Mucosa of descending colon (tissue), 3 donors: ENCODE measurements around the gene RAP1GAP. TPM values are rescaled to one million over a fixed set of nuclear protein-coding genes. Genes with fewer than 3 reads are reported as not detected.
"Not testable (repeated sequence)": the region's sequence is repeated elsewhere in the genome, so short reads cannot be mapped to it uniquely, and the experiment has no call there.

ENCODE experiments used
- ATAC-seq: fragments of 200-7000 bp; cut with Tn5 transposase; one replicate; pipeline ENCODE4 v1.9.1; 2020; ENCODE audit warnings: mild to moderate bottlenecking, moderate library complexity
- DNase-seq, 3 donors: peaks; one replicate each; pipeline ENCODE4 v3.0.0-alpha.2; 2020
- H3K36me3 ChIP-seq: fragments of 200-600 bp; one replicate; pipeline ENCODE4 v1.8.0; 2021; ENCODE audit warnings: low read depth, mild to moderate bottlenecking
- H3K4me1 ChIP-seq: fragments of 200-600 bp; one replicate; pipeline ENCODE4 v1.8.0; 2021; ENCODE audit warnings: low read depth, mild to moderate bottlenecking
- H3K4me3 ChIP-seq: fragments of 200-600 bp; one replicate; pipeline ENCODE4 v1.8.0; 2021; ENCODE audit warnings: mild to moderate bottlenecking
- H3K9me3 ChIP-seq: fragments of 200-600 bp; one replicate; pipeline ENCODE4 v1.8.0; 2021; ENCODE audit warnings: mild to moderate bottlenecking
- intact Hi-C, 2 donors: fragments of 100-400 bp; cut with DNase I in 1 of 2; cut with micrococcal nuclease in 1 of 2; formaldehyde crosslinking; loops; one replicate each; pipeline versions ENCODE4 v1.11.0 to v1.11.1; 2022; cut with DNase I, micrococcal nuclease
- total RNA-seq, 3 donors: library from RNA; stranded (reverse); fragmentation: NEBNext Ultra II Directional in 2 of 3; extraction: Animal tissue kit (Norgen Biotek cat#: 25700) in 2 of 3; gene quantifications; one replicate each; pipeline versions ENCODE4 v1.2.1 to v1.2.4, GENCODE V29; 2021 to 2023
- TF ChIP-seq, protein P1 (sequence below): fragments of 200-600 bp; IDR thresholded peaks from one replicate; pipeline ENCODE4 v1.8.0; 2022; ENCODE audit warnings: antibody characterized with exemption, mild to moderate bottlenecking
- donor health status: DM: no; HTN: no; CAD: no; lungs with moderate emphysema.
- donor health status: DM: no; HTN: no; CAD: no.
- donor health status: DM: no; HTN: yes; CAD: no.

RAP1GAP gene
- total RNA-seq, 3 donors from 2014 or later, result 15.7 to 59.6 (median 43.0) TPM

DNA sequence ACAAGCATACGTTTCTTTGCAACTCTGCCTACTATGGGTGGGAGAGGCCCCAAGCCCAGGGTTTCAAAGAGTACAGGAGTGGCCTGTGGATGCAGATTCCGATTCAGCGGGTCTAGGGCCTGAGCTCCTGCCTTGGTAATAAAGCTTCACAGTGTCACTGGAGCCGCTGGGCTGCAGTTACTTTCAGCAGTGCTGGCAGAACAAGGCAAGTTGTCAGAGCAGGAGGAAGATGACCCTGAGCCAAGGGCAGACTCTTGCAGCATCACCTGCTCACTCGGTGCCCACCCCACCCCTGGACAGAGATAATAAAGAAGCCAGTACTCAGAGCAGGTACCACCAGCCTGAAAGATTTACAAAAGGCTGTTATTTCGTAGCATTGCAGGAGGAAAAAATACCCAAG, 8.0 kb upstream of the RAP1GAP start:
- no peak for ATAC-seq

DNA sequence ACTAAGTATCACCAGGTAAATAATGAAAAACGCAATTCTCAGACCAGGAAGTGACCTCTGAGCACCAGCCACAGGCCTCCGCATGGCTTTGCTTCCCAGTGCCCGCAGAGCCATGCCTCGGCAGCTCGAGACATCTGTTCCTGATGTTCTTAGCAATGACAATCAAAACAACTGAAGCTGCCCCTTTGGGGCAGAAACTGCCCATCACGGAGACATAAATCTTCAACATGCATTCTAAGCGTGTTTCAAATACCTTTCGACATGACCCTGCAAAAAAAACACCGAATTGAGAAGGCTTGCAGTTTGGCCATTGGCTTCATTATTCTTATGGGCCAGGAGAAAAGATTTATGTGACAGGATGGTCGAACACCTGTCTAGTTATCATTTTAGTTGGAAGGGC, 5.8 kb upstream of the RAP1GAP start:
- Histone ChIP-seq H3K36me3 (no peaks in the 10 kb centered on the region), H3K4me1 (no peaks in the 10 kb centered on the region), H3K4me3 (no peak overlapping the region), H3K9me3 (no peaks in the 10 kb centered on the region)
- DNase-seq (no peak), ATAC-seq (no peak)
- TF ChIP-seq, protein P1, sequence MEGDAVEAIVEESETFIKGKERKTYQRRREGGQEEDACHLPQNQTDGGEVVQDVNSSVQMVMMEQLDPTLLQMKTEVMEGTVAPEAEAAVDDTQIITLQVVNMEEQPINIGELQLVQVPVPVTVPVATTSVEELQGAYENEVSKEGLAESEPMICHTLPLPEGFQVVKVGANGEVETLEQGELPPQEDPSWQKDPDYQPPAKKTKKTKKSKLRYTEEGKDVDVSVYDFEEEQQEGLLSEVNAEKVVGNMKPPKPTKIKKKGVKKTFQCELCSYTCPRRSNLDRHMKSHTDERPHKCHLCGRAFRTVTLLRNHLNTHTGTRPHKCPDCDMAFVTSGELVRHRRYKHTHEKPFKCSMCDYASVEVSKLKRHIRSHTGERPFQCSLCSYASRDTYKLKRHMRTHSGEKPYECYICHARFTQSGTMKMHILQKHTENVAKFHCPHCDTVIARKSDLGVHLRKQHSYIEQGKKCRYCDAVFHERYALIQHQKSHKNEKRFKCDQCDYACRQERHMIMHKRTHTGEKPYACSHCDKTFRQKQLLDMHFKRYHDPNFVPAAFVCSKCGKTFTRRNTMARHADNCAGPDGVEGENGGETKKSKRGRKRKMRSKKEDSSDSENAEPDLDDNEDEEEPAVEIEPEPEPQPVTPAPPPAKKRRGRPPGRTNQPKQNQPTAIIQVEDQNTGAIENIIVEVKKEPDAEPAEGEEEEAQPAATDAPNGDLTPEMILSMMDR, result no peak
- intact Hi-C loops, result no loop called here

More for the DNA sequence above, 8.0 kb upstream of the RAP1GAP start:
- peak in 1 of 3 donors; percentile 27 for DNase-seq
- Histone ChIP-seq H3K36me3 (no peaks in the 10 kb centered on the region), H3K4me1 (no peaks in the 10 kb centered on the region), H3K4me3 (no peak overlapping the region), H3K9me3 (no peaks in the 10 kb centered on the region)
- intact Hi-C loops, result no loop called here
- TF ChIP-seq, protein P1, result no peak

DNA sequence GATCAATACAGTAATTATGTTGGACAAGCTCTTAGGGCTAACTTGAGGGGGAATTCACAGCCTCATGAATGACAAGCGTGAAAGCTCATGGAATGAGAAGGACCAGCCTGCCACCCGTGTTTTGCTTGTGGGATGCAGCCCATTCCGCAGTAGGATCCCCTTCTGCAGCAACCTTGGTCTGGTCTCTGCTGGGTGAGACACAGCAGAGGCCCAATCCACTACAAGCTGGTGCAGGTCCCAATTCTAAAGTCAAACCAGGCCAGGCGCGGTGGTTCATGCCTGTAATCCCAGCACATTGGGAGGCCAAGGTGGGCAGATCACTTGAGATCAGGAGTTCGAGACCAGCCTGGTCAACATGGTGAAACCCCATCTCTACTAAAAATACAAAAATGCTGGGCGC, 4.7 kb upstream of the RAP1GAP start:
- intact Hi-C loops, ATAC-seq, H3K9me3 ChIP-seq, H3K4me1 ChIP-seq, H3K36me3 ChIP-seq, DNase-seq, H3K4me3 ChIP-seq: not testable (repeated sequence)

DNA sequence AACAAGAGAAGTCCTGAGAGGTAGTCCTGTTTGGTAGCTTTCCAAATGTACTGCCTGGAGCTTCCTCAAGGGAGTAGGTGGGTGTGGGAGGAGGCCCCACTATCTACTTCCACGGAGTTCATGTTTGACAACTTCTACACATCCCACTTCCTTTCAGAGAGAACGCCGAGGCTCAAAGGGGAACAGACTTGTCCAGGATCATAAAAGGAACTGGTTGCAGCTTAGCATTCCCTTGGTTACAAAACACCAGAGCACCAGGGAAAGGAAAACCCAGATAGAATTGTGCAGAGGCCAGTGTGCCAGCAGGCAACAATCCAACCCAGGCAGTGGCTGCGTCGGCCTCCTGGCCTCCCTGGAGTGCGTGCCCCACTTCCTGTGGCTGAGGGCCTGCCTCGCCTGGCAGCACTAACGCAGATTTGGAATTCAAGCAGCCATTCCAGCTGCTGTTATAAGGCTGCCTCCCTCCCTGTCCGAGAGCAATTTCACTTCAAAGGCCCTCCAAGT, 4.2 kb upstream of the RAP1GAP start:
- no peaks in the 10 kb centered on the region for H3K9me3 ChIP-seq
- peaks cover 12% of the 10 kb centered on the region for H3K4me1 ChIP-seq
- no peaks in the 10 kb centered on the region for H3K36me3 ChIP-seq
- no peak overlapping the region for H3K4me3 ChIP-seq
- ATAC-seq, result peak; percentile 42
- intact Hi-C loops, result no loop called here
- peak in 2 of 3 donors; percentile 46 to 50 for DNase-seq
- TF ChIP-seq, protein P1, result no peak

DNA sequence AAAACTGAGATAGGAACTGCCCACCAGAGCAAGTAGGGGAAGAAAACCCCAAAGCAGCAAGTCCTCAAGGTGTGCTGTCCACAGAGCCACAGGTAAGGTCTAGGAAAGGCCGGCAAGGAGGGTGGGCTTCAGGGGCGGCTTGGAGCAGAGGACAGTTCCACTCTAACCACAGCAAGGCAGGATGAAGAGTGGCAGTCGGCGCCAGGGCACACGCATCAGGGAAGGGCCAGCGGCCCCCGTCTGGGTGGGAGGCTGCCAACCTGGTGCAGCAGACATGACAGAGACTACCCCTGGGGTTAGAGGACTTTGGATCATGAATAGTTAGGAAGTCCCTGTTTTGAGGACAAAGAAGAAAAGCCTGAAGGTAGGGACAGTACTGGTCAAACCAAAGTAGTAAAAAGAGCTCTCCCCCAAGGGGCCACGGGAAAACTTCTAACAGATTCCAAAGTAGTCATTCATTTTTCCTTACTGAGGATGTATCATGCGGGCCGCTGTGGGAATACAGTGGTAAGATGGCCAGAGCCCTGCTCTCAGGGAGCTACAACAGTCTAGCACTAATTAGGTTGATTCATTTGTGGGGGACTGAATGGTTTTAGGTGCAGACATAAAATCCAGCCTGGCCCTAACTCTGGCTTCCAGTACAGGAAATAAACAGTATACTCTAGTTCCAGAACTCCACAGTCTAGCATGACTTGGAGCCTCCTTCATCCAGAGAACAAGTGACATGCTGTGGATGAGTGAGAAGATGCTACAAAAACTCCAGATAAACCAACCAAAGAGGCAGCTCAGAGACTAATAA, 3.5 kb upstream of the RAP1GAP start:
- DNase-seq, result peak in 1 of 3 donors; percentile 22
- intact Hi-C loops, result no loop called here
- no peak for ATAC-seq
- Histone ChIP-seq H3K36me3 (no peaks in the 10 kb centered on the region), H3K4me3 (no peak overlapping the region), H3K9me3 (no peaks in the 10 kb centered on the region), H3K4me1 (peaks cover 12% of the 10 kb centered on the region)
- TF ChIP-seq, protein P1, result no peak

DNA sequence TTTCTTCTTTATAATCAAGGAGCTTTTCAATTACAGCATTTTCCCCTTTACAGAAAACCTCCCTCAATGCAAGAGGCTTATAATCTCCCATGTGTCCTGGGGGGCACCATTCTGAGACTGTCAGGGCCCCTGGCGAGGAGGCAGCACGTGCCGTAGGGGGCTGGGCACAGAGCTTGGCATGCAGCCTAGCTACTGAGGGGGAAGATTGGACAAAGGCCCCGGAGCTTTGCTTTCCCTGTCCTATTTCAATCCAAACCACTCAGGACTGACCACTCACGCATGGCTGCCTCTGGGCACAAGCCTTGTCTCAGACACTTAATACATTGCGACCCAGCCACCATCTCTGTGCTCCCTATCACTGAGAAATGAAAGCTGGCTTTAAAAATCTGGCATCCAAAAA, 2.8 kb upstream of the RAP1GAP start:
- TF ChIP-seq, protein P1, result no peak
- peaks cover 12% of the 10 kb centered on the region for H3K4me1 ChIP-seq
- no peaks in the 10 kb centered on the region for H3K36me3 ChIP-seq
- H3K9me3 ChIP-seq, result no peaks in the 10 kb centered on the region
- ATAC-seq (no peak), DNase-seq (peak in 1 of 3 donors; percentile 40)
- no peak overlapping the region for H3K4me3 ChIP-seq
- intact Hi-C loops, result no loop called here
